Liver (tissue), 9 donors: Measurements from ENCODE around the gene STXBP1. TPM values are rescaled to one million over a fixed set of nuclear protein-coding genes. Genes with fewer than 3 reads are reported as not detected.

Experiments used
- DNase-seq: peaks from one replicate; pipeline ENCODE4 v3.0.0-alpha.2; 2017; ENCODE audit warnings: low spot score
- H3K27ac ChIP-seq, 2 donors: one replicate each; pipeline ENCODE4 v1.7.0; 2013; ENCODE audit warnings: inconsistent platforms in 2 of 2, low read length in 2 of 2, control low read depth in 1 of 2, low read depth in 1 of 2, mild to moderate bottlenecking in 1 of 2
- H3K27me3 ChIP-seq, 4 donors: one replicate each; pipeline versions ENCODE4 v1.6.1 to v1.7.0; 2013; ENCODE audit warnings: low read length in 3 of 4, inconsistent platforms in 1 of 4, mild to moderate bottlenecking in 1 of 4, moderate library complexity in 1 of 4; ENCODE audit not compliant: control insufficient read depth in 4 of 4, insufficient read depth in 4 of 4
- H3K36me3 ChIP-seq, 4 donors: one replicate each; pipeline versions ENCODE4 v1.6.1 to v1.7.0; 2013; ENCODE audit warnings: low read length in 3 of 4, mild to moderate bottlenecking in 3 of 4, low read depth in 1 of 4, moderate library complexity in 1 of 4; ENCODE audit not compliant: control insufficient read depth in 4 of 4, insufficient read depth in 3 of 4
- H3K4me1 ChIP-seq, 4 donors: one replicate each; pipeline versions ENCODE4 v1.6.1 to v1.7.0; 2013; ENCODE audit warnings: low read length in 3 of 4, mild to moderate bottlenecking in 3 of 4, moderate library complexity in 1 of 4; ENCODE audit not compliant: control insufficient read depth in 4 of 4, insufficient read depth in 4 of 4
- H3K4me3 ChIP-seq, 3 donors: one replicate each; pipeline versions ENCODE4 v1.6.1 to v1.7.0; 2013; ENCODE audit warnings: low read length in 3 of 3, control low read depth in 1 of 3, low read depth in 1 of 3, mild to moderate bottlenecking in 1 of 3
- H3K9ac ChIP-seq, 2 donors: one replicate each; pipeline ENCODE4 v1.7.0; 2013; ENCODE audit warnings: low read length in 2 of 2, mild to moderate bottlenecking in 2 of 2, moderate library complexity in 2 of 2, control low read depth in 1 of 2, low read depth in 1 of 2
- H3K9me3 ChIP-seq, 4 donors: one replicate each; pipeline versions ENCODE4 v1.6.1 to v1.7.0; 2013; ENCODE audit warnings: low read length in 3 of 4; ENCODE audit not compliant: control insufficient read depth in 4 of 4
- EGR1 ChIP-seq, 2 donors: IDR thresholded peaks; 2 replicates each; pipeline ENCODE4 v1.6.1; 2016 to 2018; ENCODE audit warnings: antibody characterized with exemption in 2 of 2, low read depth in 2 of 2
- FOXA1 ChIP-seq: IDR thresholded peaks from 2 replicates; pipeline ENCODE4 v1.6.1; 2016; ENCODE audit warnings: antibody characterized with exemption
- GABPA ChIP-seq, 2 donors: IDR thresholded peaks in 1 of 2; conservative IDR thresholded peaks in 1 of 2; 2 replicates each; pipeline ENCODE4 v1.6.1; 2016; ENCODE audit warnings: antibody characterized with exemption in 2 of 2, mild to moderate bottlenecking in 1 of 2, moderate library complexity in 1 of 2
- HNF4A ChIP-seq, 2 donors: conservative IDR thresholded peaks; 2 replicates each; pipeline ENCODE4 v1.6.1; 2016; ENCODE audit warnings: antibody characterized with exemption in 2 of 2, mild to moderate bottlenecking in 2 of 2
- JUND ChIP-seq, 2 donors: IDR thresholded peaks; 2 replicates each; pipeline ENCODE4 v1.6.1; 2016; ENCODE audit warnings: antibody characterized with exemption in 2 of 2
- NR2F2 ChIP-seq: IDR thresholded peaks from 2 replicates; pipeline ENCODE4 v1.6.1; 2016; ENCODE audit warnings: antibody characterized with exemption
- RAD21 ChIP-seq, 2 donors: IDR thresholded peaks; 2 replicates each; pipeline ENCODE4 v1.6.1; 2016; ENCODE audit warnings: antibody characterized with exemption in 2 of 2, mild to moderate bottlenecking in 2 of 2
- SP1 ChIP-seq: IDR thresholded peaks from 2 replicates; pipeline ENCODE4 v1.6.1; 2018; ENCODE audit warnings: antibody characterized with exemption, mild to moderate bottlenecking
- TAF1 ChIP-seq: conservative IDR thresholded peaks from 2 replicates; pipeline ENCODE4 v1.6.1; 2016; ENCODE audit warnings: antibody characterized with exemption, mild to moderate bottlenecking
- YY1 ChIP-seq: IDR thresholded peaks from 2 replicates; pipeline ENCODE4 v1.6.1; 2016; ENCODE audit warnings: antibody characterized with exemption, mild to moderate bottlenecking
- WGBS: extraction: QIAGEN DNeasy Blood & Tissue Kit; methylation state at CpG from one replicate; pipeline ENCODE4 v1.1.7; 2013; 5-methylcytosine and 5-hydroxymethylcytosine counted together
- polyA plus RNA-seq, 2 donors: library from polyadenylated mRNA; stranded (reverse) in 1 of 2; unstranded in 1 of 2; fragments of 200-250 nt in 1 of 2; fragments of >200 nt in 1 of 2; fragmentation: Nextera tagmentation in 1 of 2; extraction: Ambion mirVana in 1 of 2; gene quantifications; one replicate each; pipeline versions ENCODE4 v1.2.1 to v1.2.3, GENCODE V29; 2013 to 2015
- total RNA-seq, 2 donors: library from RNA; depleted of rRNA; stranded (reverse); fragments of >200 nt; gene quantifications; one replicate each; pipeline ENCODE4 v1.2.3, GENCODE V29; 2014
- TF ChIP-seq, protein P1 (sequence below): fragments of 150-350 bp; IDR thresholded peaks from 2 replicates; pipeline ENCODE4 v1.5.1; 2017; ENCODE audit warnings: improper control_type of control experiment, low read depth, low read length; ENCODE audit not compliant: missing input control
- TF ChIP-seq, protein P2 (sequence below): IDR thresholded peaks from 2 replicates; pipeline ENCODE4 v1.6.1; 2016; ENCODE audit warnings: antibody characterized with exemption
- TF ChIP-seq, protein P3 (sequence below): IDR thresholded peaks from 2 replicates; pipeline ENCODE4 v1.6.1; 2016; ENCODE audit warnings: antibody characterized with exemption, mild to moderate bottlenecking
- donor health status: healthy.
- donor health status: healthy.
- donor health status: healthy.
- donor health status: healthy.
- donor health status: healthy.

The STXBP1 gene
- total and polyA plus RNA-seq, 4 donors = 1.7 to 4.6 (median 2.3) TPM

DNA sequence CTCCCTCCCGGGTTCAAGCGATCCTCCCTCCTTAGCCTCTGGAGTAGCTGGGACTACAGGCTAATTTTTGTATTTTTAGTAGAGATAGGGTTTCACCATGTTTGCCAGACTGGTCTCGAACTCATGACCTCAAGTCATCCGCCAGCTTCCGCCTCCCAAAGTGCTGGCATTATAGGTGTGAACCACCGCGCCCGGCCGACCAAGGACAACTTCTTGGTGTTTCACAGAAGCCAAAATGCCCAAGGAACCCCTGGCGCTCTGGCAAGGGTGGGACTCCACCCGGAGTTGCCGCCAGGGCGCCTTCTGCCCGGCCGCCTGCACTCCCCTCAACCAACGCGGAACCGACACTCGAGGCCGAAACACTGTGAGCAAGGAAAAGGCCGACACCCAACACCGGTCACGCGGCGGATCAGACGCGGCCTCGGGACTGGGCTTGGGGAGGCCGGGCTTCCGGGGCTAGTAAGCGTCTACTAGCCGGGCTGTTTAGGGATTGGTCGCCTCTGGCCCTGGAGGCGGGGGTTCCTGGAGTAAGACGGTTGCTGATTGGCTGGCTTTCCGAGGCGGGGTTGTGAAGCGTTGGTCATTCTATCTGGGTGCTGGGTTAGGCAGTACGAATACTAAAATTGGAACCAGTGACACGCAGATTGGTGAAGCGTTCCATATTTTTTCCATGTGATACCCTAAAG lies 87.1 kb downstream of the STXBP1 start:
- no peaks in the 10 kb centered on the region for H3K36me3 ChIP-seq
- H3K9me3 ChIP-seq = no peaks in the 10 kb centered on the region
- no peaks in the 10 kb centered on the region for H3K27me3 ChIP-seq
- WGBS = 19% methylated on average over 41 of the region's 41 CpGs
- no peak overlapping the region for H3K9ac ChIP-seq
- H3K27ac ChIP-seq = peak overlapping the region; percentile 68 to 72
- peaks cover 2 to 6% (median 3%) of the 10 kb centered on the region in 4 donors for H3K4me1 ChIP-seq
- DNase-seq = peak; percentile 96
- peak overlapping the region in 1 of 3 donors; percentile 12 for H3K4me3 ChIP-seq
- TF ChIP-seq EGR1 (IDR thresholded peaks at IDR 0.05; ENCODE audit: low read depth in 2 of 2) (no peak), RAD21 (IDR thresholded peaks at IDR 0.05) (peak; percentile 6 to 21), FOXA1 (no peak), NR2F2 (peak; percentile 13), GABPA (IDR thresholded peaks at IDR 0.05 in 1 of 2, conservative IDR thresholded peaks at IDR 0.05 in 1 of 2) (peak in 1 of 2 donors; percentile 70), SP1 (peak; percentile 84), HNF4A (conservative IDR thresholded peaks at IDR 0.05) (no peak)
- TF ChIP-seq, protein P1, sequence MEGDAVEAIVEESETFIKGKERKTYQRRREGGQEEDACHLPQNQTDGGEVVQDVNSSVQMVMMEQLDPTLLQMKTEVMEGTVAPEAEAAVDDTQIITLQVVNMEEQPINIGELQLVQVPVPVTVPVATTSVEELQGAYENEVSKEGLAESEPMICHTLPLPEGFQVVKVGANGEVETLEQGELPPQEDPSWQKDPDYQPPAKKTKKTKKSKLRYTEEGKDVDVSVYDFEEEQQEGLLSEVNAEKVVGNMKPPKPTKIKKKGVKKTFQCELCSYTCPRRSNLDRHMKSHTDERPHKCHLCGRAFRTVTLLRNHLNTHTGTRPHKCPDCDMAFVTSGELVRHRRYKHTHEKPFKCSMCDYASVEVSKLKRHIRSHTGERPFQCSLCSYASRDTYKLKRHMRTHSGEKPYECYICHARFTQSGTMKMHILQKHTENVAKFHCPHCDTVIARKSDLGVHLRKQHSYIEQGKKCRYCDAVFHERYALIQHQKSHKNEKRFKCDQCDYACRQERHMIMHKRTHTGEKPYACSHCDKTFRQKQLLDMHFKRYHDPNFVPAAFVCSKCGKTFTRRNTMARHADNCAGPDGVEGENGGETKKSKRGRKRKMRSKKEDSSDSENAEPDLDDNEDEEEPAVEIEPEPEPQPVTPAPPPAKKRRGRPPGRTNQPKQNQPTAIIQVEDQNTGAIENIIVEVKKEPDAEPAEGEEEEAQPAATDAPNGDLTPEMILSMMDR = peak; percentile 9
- TF ChIP-seq, protein P2, sequence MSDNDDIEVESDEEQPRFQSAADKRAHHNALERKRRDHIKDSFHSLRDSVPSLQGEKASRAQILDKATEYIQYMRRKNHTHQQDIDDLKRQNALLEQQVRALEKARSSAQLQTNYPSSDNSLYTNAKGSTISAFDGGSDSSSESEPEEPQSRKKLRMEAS = peak; percentile 30

DNA sequence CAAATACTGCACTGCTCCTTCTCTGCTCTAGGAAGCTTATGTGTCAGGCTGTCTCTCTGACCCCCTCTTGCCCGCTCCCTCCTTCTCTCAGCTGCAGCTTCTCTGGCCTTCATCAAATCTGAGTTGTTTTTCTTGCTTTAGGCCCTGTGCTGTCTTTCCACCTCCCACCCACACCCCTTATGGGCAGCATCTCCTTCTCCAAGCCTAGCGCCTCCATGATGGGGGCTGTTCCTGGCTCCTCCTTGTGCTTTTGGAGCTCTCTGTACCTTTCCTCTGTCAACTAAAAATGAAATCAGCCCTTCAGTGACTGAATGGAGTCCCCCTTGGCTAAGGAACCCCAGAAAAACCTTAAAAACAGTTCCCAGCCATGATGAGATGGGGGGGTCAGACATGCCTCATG lies 88.1 kb downstream of the STXBP1 start:
- DNase-seq = no peak
- Histone ChIP-seq H3K4me1 (peaks cover 2 to 6% (median 3%) of the 10 kb centered on the region in 4 donors), H3K4me3 (no peak overlapping the region), H3K27ac (no peak overlapping the region), H3K9ac (no peak overlapping the region), H3K9me3 (no peaks in the 10 kb centered on the region), H3K36me3 (no peaks in the 10 kb centered on the region), H3K27me3 (no peaks in the 10 kb centered on the region)
- WGBS = 96% methylated on average over 2 of the region's 2 CpGs
- TF ChIP-seq RAD21 (IDR thresholded peaks at IDR 0.05) (no peak), HNF4A (conservative IDR thresholded peaks at IDR 0.05) (no peak), JUND (IDR thresholded peaks at IDR 0.05) (no peak), NR2F2 (no peak), YY1 (no peak)
- TF ChIP-seq, protein P2 = no peak

DNA sequence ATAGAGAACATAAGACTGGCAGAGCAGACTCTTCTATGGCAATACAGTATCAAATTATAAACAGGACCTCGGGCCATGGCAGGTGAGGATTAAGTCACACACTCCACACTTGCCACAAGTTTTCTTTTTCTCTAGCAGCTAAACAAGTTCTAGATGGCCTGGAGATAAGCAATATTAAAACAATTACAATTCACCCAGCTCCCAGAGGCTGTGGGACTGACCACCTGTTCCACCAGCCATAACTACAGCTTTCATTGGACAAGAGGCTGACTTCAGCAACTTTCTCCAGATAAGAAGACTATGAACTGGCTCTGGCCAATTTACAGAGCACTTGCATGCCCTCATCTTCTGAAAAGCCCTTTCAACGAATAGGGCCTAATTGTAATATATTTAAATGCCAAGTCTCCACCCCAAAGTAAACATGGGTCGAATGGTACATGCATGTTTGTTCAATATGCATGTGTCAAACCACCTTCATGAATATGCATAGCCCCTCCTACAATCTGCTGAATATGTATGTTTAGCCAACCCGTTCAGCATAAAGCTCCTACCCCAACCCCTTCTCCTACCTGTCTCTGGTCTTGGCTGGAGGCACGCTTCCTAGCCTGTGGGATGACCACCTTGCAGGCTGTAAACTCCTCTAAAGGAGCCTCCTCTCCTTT lies 88.6 kb downstream of the STXBP1 start:
- no peak for TF ChIP-seq GABPA (IDR thresholded peaks at IDR 0.05 in 1 of 2, conservative IDR thresholded peaks at IDR 0.05 in 1 of 2)
- TF ChIP-seq NR2F2 = no peak
- no peak for TF ChIP-seq TAF1
- TF ChIP-seq, protein P3, sequence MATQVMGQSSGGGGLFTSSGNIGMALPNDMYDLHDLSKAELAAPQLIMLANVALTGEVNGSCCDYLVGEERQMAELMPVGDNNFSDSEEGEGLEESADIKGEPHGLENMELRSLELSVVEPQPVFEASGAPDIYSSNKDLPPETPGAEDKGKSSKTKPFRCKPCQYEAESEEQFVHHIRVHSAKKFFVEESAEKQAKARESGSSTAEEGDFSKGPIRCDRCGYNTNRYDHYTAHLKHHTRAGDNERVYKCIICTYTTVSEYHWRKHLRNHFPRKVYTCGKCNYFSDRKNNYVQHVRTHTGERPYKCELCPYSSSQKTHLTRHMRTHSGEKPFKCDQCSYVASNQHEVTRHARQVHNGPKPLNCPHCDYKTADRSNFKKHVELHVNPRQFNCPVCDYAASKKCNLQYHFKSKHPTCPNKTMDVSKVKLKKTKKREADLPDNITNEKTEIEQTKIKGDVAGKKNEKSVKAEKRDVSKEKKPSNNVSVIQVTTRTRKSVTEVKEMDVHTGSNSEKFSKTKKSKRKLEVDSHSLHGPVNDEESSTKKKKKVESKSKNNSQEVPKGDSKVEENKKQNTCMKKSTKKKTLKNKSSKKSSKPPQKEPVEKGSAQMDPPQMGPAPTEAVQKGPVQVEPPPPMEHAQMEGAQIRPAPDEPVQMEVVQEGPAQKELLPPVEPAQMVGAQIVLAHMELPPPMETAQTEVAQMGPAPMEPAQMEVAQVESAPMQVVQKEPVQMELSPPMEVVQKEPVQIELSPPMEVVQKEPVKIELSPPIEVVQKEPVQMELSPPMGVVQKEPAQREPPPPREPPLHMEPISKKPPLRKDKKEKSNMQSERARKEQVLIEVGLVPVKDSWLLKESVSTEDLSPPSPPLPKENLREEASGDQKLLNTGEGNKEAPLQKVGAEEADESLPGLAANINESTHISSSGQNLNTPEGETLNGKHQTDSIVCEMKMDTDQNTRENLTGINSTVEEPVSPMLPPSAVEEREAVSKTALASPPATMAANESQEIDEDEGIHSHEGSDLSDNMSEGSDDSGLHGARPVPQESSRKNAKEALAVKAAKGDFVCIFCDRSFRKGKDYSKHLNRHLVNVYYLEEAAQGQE = no peak
- WGBS = 78% methylated on average over 5 of the region's 5 CpGs
- Histone ChIP-seq H3K4me1 (peaks cover 2 to 6% (median 3%) of the 10 kb centered on the region in 4 donors), H3K36me3 (no peaks in the 10 kb centered on the region), H3K9me3 (no peaks in the 10 kb centered on the region), H3K9ac (no peak overlapping the region), H3K27me3 (no peaks in the 10 kb centered on the region), H3K4me3 (no peak overlapping the region), H3K27ac (no peak overlapping the region)
- no peak for DNase-seq
